GM18870 (cell line): ENCODE data around the gene UEVLD.

Experiments used
- ATAC-seq: cut with Tn5 transposase; IDR thresholded peaks from one replicate; pipeline ENCODE4 v1.9.1; 2021; ENCODE audit warnings: moderate library complexity; ENCODE audit not compliant: unreplicated experiment

The UEVLD gene

DNA sequence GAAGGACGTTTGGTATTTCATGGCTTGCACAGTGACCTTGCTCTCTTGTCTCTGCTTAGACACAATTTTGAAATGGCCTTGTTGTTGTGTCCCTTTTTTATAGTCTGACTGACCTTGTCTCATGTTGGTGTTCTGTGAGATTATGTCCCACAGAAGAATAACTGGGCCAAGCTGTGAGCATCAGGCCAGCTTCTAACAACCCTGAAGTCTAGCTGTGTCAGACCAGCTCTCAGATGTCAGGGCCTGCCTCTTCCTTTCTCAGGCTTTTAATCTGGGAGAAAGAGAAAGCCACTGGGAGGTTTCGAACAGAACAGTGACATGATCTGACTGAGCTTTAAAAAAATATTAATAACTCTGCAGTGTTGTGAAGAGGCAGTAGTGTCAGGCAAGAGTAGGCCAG is 2.0 kb upstream of the UEVLD start:
- ATAC-seq, result no peak

DNA sequence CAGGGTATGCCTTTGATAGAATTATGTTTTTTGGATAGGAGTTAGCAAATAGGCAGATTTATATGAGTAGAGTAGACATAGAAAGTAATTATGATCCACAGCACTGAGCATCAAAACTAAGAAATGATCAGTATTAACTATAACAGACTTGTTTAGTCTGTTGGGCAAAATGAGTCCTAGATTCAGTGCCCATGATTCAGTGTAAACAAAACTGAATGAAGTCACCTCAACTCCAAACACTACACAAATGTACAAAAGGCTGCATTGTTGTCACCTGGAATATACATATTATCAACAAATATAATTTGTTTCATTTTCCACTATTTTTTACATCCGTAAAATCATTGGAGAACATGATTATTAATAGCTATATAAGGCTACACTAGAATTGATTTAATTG is 6.7 kb downstream of the UEVLD start:
- ATAC-seq, result no peak

DNA sequence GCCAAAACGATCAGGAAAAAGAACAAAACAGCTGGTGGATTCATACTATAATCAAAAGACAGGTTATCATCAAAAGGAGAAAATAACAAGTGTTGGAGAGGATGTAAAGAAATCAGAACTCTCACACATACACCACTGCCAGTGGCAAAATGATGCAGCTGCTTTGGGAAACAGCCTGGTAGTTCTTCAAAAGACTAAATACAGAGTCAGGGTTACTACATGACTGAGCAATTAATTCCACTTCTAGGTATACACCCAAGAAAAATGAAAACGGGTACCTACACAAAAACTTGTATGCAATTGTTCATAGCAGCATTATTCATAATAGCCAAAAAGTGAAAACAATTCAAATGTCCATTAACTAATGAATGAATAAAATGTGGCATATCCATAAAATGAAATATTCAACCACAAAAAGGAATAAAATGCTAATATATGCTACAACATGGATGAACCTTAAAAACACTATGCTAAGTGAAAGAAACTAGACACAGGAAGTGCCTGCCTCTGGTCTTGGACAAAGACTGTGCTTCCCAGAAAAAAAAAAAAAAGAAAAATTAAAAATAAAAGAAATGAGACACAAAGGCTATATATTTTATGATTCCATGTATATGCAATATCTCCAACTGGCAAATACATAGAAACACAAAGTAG is 8.3 kb downstream of the UEVLD start:
- no peak for ATAC-seq

DNA sequence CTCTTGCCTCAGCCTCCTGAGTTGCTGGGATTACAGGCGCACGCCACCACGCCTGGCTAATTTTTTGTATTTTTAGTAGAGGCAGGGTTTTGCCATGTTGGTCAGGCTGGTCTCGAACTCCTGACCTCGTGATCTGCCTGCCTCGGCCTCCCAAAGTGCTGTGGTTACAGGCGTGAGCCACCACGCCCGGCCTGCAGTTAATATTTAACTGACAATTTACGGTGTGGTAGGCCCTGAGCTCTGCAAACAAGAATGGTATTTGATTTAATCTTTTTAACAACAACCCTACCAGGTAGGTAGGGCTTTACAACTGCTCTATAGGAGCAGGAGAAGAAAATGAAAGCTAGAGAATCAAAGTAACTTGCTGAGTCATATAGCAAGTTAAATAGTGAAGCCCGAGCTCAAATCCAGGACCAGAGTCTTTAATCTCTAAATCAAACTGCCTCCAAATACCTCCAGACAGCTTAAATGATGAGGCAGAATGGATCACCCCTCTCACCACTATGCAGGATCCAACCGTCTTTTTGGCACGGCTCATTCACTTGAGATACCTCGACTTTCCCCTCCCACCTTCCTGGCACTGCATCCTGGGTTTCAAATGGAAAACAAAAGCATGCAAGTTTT is 9.4 kb downstream of the UEVLD start:
- peak; percentile 70 for ATAC-seq

DNA sequence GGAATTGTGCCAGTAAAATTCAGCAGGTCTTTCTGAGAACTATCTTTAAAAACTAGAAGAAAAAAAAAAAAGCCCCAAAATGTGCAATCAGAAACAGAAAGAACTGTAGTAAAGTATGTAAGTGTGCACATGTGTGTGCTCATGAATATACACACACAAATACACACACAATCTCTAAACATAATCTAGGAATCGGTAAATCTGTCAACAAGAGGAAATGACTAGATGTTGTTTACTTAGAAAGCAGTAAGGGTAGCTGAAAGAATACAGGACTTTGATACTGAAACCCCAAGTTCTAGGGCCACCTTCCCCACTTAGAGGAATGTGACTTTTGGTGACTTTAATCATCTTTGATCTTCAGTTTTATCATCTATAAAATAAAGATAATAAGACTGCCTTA is 13.2 kb downstream of the UEVLD start:
- no peak for ATAC-seq

DNA sequence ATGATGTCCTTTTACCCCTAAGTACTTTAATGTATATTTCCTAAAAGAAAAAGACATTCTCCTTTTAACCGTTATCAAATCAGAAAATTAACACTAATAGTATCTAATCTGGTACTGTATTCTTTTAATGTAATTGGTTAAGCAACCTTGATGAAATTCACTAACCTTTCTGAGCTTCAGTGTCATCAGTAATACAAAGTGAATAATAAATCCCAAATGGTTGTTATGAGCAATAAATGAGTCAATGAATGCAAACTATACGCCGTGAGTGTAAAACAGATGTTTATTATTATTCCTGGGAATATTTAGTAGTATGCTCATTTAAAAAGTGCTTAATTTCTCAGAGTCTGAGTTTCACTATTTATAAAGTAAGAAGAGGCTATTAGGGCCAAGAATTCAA is 21.5 kb downstream of the UEVLD start:
- ATAC-seq, result no peak

DNA sequence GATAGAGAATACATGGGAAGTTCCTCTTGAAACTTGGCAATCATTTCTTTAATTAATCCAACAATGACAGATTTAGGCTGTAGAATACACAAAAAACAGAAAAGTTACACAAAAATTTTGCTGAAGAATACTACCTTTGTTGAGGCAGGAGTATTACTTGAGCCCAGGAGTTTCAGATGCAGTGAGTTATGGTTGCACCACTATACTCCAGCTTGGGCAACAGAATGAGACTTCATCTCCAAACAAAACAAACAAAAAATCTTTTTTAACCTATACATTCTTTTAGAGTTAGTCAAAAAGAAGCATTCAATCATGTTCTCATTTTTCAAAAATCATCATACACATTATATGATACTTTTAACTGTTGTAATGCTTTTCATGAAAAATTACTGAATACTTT is 22.1 kb downstream of the UEVLD start:
- no peak for ATAC-seq

DNA sequence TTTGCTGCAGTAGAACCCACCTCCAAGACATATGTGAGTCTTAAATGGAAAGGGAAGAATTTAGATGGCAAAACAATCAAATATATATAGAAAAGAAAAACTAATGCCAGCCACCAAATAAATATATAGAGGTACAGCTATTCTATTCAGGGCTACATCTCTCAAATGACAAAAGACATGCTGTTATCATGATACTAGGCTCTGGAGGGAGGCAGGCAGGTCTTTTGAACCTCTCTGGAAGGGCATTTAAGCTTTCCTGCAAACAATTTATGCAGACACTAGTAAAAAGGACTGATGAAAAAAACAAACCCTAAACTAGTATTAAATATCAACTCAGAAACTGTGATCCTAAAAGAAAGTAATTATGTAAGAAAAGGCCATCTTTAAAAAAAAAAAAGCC is 24.4 kb downstream of the UEVLD start:
- ATAC-seq, result no peak

DNA sequence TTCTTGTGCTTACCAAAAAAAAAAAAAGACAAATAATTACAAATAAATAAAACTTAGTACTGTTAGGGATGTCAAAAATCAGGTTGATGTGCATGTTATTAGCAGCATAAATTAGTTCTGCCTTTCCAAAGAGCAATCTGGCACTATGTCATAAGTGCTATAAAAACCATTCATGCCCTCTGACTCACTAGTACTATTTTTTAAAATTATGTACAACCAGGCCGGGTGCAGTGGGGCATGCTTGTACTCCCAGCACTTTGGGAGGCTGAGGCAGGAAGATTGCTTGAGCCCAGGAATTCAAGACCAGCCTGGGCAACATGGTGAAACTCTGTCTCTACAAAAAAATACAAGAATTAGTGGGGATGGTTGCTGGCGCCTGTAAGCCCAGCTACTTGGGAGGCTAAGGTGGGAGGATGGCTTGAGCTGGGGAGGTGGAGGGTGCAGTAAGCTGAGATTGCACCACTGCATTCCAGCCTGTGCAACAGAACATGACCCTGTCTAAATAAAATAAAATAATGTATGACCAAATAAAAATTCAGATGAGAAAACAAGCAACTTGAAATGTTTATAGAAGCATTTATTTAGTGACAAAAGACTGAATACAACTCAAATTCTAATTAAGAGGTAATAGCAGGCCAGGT is 25.3 kb downstream of the UEVLD start:
- ATAC-seq, result no peak

DNA sequence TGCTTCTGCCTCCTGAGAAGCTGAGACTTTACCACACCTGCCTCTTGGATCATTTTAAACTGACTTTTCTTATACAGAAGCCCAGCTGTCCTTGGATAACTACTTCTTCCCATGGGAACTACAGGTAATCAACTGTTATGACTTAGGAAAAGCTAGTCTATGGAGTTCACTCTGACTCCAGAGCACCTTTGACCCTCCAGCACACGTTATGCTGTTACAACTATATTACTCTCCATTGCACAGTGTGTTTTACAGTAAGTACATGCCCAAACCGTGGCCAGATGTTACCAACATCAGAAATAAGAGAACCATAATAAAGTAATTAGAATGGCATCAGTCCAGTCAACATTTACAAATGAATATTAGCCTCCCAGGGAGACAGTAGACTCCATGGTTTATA is 40.5 kb downstream of the UEVLD start:
- no peak for ATAC-seq

DNA sequence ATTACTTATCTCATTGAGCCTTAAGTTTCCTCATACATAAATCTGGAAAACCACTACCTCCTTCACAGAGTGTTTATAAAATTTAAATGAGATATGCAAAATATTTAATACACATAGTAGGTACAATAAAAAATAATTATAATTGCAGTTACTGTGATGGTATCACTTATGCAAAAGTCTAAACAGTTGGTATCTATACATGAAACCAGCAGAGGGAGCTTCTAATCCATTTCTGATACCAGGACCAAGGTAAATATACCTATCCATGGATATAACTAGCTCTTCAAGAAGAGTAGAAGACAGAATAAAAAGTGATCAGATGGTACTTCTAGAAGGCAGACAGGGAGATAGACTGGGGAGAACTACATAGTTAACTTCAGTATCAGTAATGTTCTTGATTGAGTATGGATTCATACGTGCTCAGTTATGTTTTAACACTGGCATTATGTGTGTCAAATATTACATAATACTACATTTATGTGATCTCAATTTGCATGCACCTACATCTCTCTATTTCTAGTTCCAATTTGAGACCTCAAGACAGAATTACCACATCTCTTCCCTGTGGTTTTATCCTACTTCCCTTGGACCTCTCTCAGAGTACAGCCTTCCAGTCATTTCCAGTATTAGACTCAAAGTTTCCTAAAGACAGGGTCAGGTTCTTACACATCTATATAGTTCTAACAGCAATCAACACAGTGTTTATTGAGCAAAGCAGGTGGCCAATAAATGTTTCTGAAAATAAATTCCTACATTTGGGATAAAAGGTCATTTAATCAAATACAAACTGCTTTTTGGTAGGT is 48.1 kb downstream of the UEVLD start:
- no peak for ATAC-seq

DNA sequence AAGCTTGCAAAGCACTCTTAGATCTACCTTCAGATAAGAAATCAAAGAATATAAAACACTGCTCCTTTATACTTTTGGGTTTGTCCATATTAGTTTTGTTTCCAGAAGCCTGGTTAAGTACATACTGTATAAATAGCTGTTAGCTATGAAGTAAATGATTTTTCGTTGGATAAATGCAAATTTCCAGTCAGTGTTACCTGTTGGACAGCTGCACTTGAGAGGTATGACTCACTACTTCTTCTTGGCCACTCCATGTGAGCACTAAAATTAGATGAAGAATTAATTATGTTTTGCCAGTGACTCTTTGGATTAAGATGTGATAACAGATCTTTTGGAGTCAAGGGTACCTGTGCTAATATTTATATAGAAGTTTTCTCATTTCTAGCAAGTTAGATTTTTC is 52.3 kb downstream of the UEVLD start:
- no peak for ATAC-seq

DNA sequence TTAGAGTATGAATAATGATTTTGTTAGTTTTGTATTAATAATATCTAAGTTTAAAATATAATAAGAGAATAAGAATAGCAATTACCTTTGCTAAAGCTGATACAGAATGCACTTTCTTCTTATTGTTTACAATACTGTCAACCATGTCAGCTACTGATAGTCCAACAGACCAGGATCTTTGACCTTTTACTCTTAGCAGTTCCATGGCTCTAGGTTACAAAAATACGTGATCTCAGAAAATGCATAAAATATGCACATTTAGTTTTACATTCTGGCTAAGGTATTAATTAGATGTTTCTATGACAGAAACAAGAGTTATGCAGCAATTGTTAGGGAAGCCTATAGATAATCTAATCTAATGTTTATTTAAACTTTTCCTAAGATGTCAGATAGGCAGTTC is 54.3 kb downstream of the UEVLD start:
- no peak for ATAC-seq

DNA sequence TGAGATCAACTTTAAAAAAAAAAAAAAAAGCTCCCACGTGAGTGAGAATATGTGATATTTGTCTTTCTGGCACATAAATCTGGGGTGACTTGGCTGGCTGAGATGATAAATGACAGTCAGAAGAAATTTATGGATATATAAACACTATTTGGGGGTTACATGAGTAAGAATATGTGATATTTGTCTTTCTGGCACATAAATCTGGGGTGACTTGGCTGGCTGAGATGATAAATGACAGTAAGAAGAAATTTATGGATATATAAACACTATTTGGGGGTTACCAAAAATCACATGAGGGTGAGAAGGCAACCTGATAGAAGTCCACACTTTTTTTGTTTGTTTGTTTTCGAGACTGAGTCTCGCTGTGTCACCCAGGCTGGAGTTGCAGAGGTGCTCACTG is 55.2 kb downstream of the UEVLD start:
- ATAC-seq, result no peak

DNA sequence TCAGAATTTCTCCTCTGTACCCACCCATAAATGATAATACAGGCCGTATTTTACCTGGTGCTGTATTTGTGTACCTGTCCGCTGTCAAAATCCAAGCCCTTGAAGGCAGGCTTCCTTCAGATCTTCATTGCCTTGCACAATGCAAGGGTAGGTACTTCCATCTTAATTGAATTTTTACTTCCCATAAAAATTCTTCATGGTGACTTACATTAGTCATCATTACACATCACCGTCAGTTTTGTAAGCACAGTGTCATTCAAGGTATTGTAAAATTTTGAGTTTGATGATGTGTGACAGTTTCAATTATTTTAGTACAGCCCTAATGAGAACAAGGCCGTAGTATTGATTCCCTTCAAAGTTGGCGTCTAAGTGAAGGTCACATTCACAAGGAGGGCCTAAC is 61.0 kb downstream of the UEVLD start:
- ATAC-seq, result no peak

DNA sequence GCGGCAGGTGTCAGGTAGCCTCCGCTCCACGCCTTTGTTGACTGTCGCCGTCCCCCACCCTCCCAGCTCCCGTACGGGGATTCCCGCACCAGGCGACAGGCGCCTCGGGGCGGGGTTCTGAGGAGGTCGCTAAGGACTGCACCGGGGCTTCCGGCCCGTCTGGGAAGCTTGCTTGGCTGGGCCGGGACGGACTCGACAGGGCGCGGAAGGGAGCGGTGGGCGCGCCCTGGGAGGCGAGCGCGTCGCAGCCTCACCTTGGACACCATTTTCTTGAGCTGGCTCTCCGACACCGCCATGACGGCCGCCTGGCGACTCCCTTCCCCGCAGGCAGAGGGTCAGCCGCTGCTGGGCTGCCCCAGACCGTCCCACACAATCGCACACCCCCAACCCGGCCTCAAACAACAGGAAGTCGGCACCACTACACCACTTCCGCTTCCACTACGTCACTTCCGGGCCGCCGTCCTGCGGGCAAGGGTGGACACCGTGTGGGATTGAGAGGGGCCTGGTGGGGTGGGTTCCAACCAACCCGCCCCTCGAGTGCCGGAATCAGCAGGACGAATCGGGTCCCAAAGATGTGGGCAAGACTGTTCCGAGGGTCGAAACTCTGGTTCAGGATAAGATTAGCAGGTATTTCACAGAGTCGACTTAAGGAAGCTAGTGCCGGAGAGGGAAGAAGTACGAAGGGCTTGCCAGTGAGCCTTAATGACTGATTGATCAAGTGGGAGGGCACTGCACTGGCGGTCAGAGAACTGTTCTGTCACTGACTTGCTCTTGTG is 61.8 kb downstream of the UEVLD start, which contains the start of gene TSG101:
TSG101 (minus strand) TSS at position 422 of the 776 bp plus-strand sequence; CDS start at position 296, 126 bp downstream.
- peak; percentile 92 for ATAC-seq

DNA sequence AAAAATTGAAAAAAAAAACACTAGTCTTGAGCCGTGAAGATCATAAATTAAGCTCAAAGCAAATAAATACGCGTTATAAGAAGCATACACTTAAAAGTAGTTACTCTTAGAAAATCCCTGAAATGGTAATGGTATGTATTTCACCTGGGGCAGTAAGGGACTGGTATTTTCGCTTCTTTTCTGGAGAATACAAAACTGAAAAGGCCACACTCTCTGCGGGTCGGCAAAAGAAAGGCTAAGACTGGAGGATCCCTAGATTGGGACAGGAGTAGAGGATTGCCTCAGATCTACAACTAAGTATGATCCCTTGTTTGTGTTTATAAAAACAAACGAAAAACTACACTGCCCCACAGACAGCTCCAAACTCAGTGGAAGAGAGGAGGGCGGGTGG is 62.4 kb downstream of the UEVLD start:
- ATAC-seq, result peak; percentile 18

DNA sequence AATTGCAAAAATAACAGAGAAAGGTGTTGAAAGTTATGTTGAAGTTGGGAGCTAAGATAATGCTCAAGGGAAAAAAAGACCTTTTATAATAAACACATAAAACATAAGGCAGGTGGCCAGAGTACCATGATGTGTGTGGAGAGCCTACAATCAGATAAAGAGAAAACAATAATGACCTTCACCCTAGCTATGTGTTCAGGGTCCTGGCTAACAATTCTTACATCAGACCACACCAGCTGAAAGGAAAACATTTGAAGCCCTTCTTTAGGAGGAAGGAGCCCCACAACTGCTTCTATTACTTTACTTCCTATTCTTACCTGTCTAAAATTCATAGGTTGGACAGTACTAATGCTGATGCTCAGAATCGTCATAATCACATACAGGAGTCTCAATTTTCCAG is 64.3 kb downstream of the UEVLD start:
- no peak for ATAC-seq

DNA sequence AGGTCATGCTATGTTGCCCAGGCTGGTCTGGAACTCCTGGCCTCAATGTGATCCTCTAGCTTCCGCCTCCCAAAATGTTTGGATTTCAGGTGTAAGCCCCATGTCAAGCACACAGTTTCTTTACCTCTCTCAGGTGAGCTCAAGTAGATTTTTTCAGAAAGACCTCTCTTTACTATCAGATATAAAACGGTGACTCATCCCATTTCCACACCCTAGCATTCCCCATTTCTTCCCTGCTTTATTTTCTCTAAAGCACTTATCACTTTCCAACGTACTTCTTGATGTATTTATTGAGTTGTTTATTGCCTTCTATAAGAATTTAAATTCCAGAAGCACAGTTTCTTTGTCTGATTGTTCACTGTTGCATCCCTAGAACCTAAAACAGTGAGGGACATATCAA is 65.5 kb downstream of the UEVLD start:
- no peak for ATAC-seq

DNA sequence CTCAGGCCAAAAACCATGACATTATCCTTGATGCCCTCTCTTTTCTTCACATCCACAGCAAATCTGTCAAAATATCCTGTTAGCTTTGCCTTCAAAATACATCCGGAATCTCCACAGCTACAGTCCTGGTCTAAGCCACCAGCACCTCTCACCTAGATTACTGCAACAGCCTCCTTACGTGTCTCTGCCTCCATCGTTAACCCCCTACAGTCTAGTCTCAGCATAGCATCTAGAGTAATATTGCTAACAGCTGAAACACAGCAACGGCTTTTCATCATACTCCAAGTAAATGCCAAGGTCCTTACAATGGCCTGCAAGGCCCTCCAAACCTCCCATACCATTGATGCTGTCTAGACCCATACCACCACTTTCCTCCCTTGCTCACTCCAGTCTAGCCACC is 66.1 kb downstream of the UEVLD start:
- ATAC-seq, result no peak

DNA sequence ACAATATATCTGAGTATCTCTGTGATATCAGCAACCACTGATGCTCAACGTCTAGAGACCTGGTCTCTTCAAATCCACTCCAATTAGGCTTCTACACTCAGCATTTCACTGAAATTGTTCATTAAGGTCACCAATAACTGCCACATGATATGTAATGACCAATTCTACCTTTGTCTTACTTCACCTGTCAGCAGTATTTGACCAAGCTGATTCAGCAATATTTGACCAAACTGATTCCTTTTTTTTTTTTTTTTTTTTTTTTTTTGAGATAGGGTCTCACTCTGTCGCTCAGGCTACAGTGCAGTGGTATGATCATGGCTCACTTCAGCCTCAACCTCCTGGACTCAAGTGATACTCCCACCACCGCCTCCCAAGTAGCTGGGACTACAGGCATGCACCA is 67.4 kb downstream of the UEVLD start:
- no peak for ATAC-seq
